ENCODE results near the gene TRMO. TPM values are rescaled to one million over a fixed set of nuclear protein-coding genes. Genes with fewer than 3 reads are reported as not detected.

Gene TRMO
- total and polyA plus RNA-seq, 2 of the 8 experiments (the other 6 are each of a cell fraction or from before 2014, with no cell fraction given), result 4.6 to 5.6 TPM

DNA sequence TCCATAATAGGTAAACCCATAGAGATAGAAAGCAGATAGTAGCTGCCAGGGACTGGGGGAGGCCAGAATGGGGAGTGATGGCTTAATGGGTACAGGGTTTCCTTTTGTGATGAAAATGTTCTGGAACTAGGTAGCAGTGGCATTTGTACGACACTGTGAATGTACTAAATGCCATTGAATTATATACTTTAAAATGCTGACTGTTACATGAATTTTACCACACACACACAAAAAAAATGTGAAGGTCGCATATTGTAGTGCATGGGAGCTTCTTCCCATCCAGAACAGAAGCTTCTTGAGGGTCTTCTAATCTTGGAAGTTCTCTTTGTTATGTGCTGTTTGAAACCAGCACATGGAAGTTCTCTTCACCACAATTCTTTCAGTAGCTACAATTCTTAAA lies 40.9 kb upstream of the TRMO start:
- Histone ChIP-seq H4K91ac (replicated peaks; ENCODE audit: insufficient read length, low read length) (no peak overlapping the region), H3K4ac (replicated peaks; ENCODE audit: insufficient read length, low read depth, low read length) (no peak overlapping the region), H3K9me3 (ENCODE audit: insufficient read depth in 2 of 2, low read depth in 1 of 2, low read length in 1 of 2) (no peaks in the 10 kb centered on the region), H3K79me1 (ENCODE audit: low read depth, low read length) (no peaks in the 10 kb centered on the region), H3K18ac (ENCODE audit: extremely low read depth, low read length) (no peak overlapping the region), H2BK20ac (ENCODE audit: low read length) (no peak overlapping the region), H4K8ac (ENCODE audit: extremely low read depth, insufficient read depth, low read length) (no peak overlapping the region), H3K79me2 (ENCODE audit: control insufficient read depth in 1 of 2, insufficient read depth in 2 of 2, low read length in 2 of 2) (no peaks in the 10 kb centered on the region), H2BK120ac (replicated peaks; ENCODE audit: low read depth, low read length) (no peak overlapping the region), H4K20me1 (replicated peaks in 1 of 2; ENCODE audit: control insufficient read depth in 1 of 2, insufficient read depth in 2 of 2, low read length in 2 of 2) (no peaks in the 10 kb centered on the region), H3K56ac (replicated peaks; ENCODE audit: insufficient read length, low read depth, low read length) (no peak overlapping the region), H3K36me3 (ENCODE audit: control insufficient read depth in 2 of 4, insufficient read depth in 4 of 4, low read length in 3 of 4) (no peaks in the 10 kb centered on the region), H2BK12ac (ENCODE audit: low read depth, low read length) (no peak overlapping the region), H3K23me2 (ENCODE audit: low read depth, low read length) (no peaks in the 10 kb centered on the region), H2BK15ac (ENCODE audit: low read length) (no peak overlapping the region), H2AFZ (ENCODE audit: low read length) (no peak overlapping the region), H3K14ac (ENCODE audit: insufficient read length) (no peak overlapping the region), H3K27ac (ENCODE audit: low read depth, low read length) (no peak overlapping the region), H3K27me3 (replicated peaks in 1 of 4; ENCODE audit: control insufficient read depth in 3 of 4, extremely low read depth in 1 of 4, insufficient read depth in 3 of 4, low read length in 3 of 4) (peaks cover 0 to 3% (median 0%) of the 10 kb centered on the region in 4 experiments; a peak in 3 of 7 replicates), H4K5ac (ENCODE audit: insufficient read length, low read depth, low read length) (no peak overlapping the region), H3K4me3 (ENCODE audit: extremely low read depth in 1 of 4, insufficient read depth in 2 of 4, low read depth in 3 of 4, low read length in 4 of 4) (no peak overlapping the region), H2AK5ac (ENCODE audit: low read depth, low read length) (no peak overlapping the region), H3K9ac (replicated peaks in 1 of 4; ENCODE audit: extremely low read depth in 1 of 4, low read depth in 3 of 4, low read length in 3 of 4) (no peak overlapping the region), H3K4me1 (replicated peaks in 1 of 4; ENCODE audit: control insufficient read depth in 3 of 4, insufficient read depth in 4 of 4, low read length in 3 of 4) (no peaks in the 10 kb centered on the region), H3K4me2 (ENCODE audit: insufficient read depth in 1 of 2, low read depth in 2 of 2, low read length in 2 of 2) (no peak overlapping the region), H3K23ac (ENCODE audit: insufficient read length) (no peak overlapping the region), H2BK5ac (ENCODE audit: low read depth, low read length) (no peak overlapping the region)
- FAIRE-seq (no peak), DNase-seq (ENCODE audit: low read depth in 1 of 2, low spot score in 2 of 2) (no peak)
- ChIA-PET POLR2A (ENCODE audit: partially characterized antibody) (interaction anchor here (0.6 kb wide), 1 partner anchor 41 kb away, joined by 3 read pairs; the partner anchor contains the start of gene TRMO), CTCF (ENCODE audit: partially characterized antibody) (interaction anchor here (1.2 to 2.0 kb wide), 2 partner anchors 10 to 12 kb away, joined by 4 to 7 read pairs; no protein-coding TSS in a partner anchor)
- WGBS, 2 experiments (ENCODE audit: extremely low coverage in 1 of 2, insufficient coverage in 1 of 2, insufficient read length in 1 of 2, insufficient replicate concordance in 2 of 2, low coverage in 1 of 2, low lambda C conversion rate in 2 of 2, missing lambda C conversion rate in 1 of 2), result 81% methylated on average over 2 of the region's 2 CpGs; no CpG with 5 or more reads in 1 of the 2 experiments

All from H1 (cell line).